GM21528 (cell line): ENCODE results near the gene MCUB.
"Not testable (repeated sequence)": the region's sequence is repeated elsewhere in the genome, so short reads cannot be mapped to it uniquely, and the experiment has no call there.

ENCODE experiments used
- ATAC-seq: cut with Tn5 transposase; IDR thresholded peaks from one replicate; pipeline ENCODE4 v1.9.1; 2021; ENCODE audit warnings: mild to moderate bottlenecking, moderate library complexity; ENCODE audit not compliant: unreplicated experiment, low FRiP score

The MCUB gene

GRCh38 chr4:109576462-109576861, 16.4 kb downstream of the MCUB start:
- ATAC-seq = no peak

GRCh38 chr4:109578846-109579245, 18.8 kb downstream of the MCUB start:
- ATAC-seq = no peak

GRCh38 chr4:109579997-109580396, 20.0 kb downstream of the MCUB start:
- ATAC-seq = not testable (repeated sequence)

GRCh38 chr4:109588176-109588575, 28.1 kb downstream of the MCUB start:
- ATAC-seq = peak; percentile 98

GRCh38 chr4:109589119-109589518, 29.1 kb downstream of the MCUB start:
- ATAC-seq = no peak

- no peak for ATAC-seq
Measured at GRCh38 chr4:109589605-109590004, 29.6 kb downstream of the MCUB start.

- ATAC-seq = no peak
Measured at GRCh38 chr4:109590905-109591304, 30.9 kb downstream of the MCUB start.

- ATAC-seq = no peak
Measured at GRCh38 chr4:109592367-109592766, 32.3 kb downstream of the MCUB start.

GRCh38 chr4:109595123-109595522, 35.1 kb downstream of the MCUB start:
- ATAC-seq = not testable (repeated sequence)

- not testable (repeated sequence) for ATAC-seq
Measured at GRCh38 chr4:109596420-109597085, 36.5 kb downstream of the MCUB start.

GRCh38 chr4:109599046-109599652, 39.1 kb downstream of the MCUB start:
- no peak for ATAC-seq

GRCh38 chr4:109600431-109600830, 40.4 kb downstream of the MCUB start:
- no peak for ATAC-seq

GRCh38 chr4:109601336-109601735, 41.3 kb downstream of the MCUB start:
- no peak for ATAC-seq

GRCh38 chr4:109607976-109608375, 47.9 kb downstream of the MCUB start:
- no peak for ATAC-seq

- ATAC-seq = no peak
Measured at GRCh38 chr4:109608879-109609278, 48.8 kb downstream of the MCUB start.

GRCh38 chr4:109609431-109609830, 49.4 kb downstream of the MCUB start:
- ATAC-seq = no peak

GRCh38 chr4:109610489-109610888, 50.4 kb downstream of the MCUB start:
- no peak for ATAC-seq

- ATAC-seq = no peak
Measured at GRCh38 chr4:109611045-109611646, 51.1 kb downstream of the MCUB start.

- no peak for ATAC-seq
Measured at GRCh38 chr4:109614015-109614414, 54.0 kb downstream of the MCUB start.

- no peak for ATAC-seq
Measured at GRCh38 chr4:109614466-109614865, 54.4 kb downstream of the MCUB start.

- ATAC-seq = no peak
Measured at GRCh38 chr4:109615742-109616141, 55.7 kb downstream of the MCUB start.

- no peak for ATAC-seq
Measured at GRCh38 chr4:109616243-109616642, 56.2 kb downstream of the MCUB start.
